NCI-H146 treated with DMSO at 0.1 percent for 48 hours (cell line): ENCODE measurements around the gene PTPN2.

Experiments
- DNase-seq: peaks from one replicate; lab custom pipeline; 2025; ENCODE audit not compliant: unreplicated experiment; lab: John Stamatoyannopoulos, UW

The PTPN2 gene

GRCh38 chr18:12860530-12860929 lies 23.5 kb downstream of the PTPN2 start:
- DNase-seq: no peak

- DNase-seq: no peak
These were observed 25.0 kb downstream of the PTPN2 start for GRCh38 chr18:12858991-12859390.

GRCh38 chr18:12857991-12858544 lies 26.0 kb downstream of the PTPN2 start:
- DNase-seq: no peak

- no peak for DNase-seq
These were observed 26.7 kb downstream of the PTPN2 start for GRCh38 chr18:12857215-12857905.

- no peak for DNase-seq
These were observed 28.1 kb downstream of the PTPN2 start for GRCh38 chr18:12855916-12856315.

GRCh38 chr18:12852566-12853315 lies 31.3 kb downstream of the PTPN2 start:
- DNase-seq: no peak

GRCh38 chr18:12851716-12852115 lies 32.3 kb downstream of the PTPN2 start:
- DNase-seq: no peak

- DNase-seq: no peak
These were observed 34.5 kb downstream of the PTPN2 start for GRCh38 chr18:12849548-12849947.

- DNase-seq: no peak
These were observed 35.6 kb downstream of the PTPN2 start for GRCh38 chr18:12848405-12848804.

GRCh38 chr18:12844391-12844790 lies 39.6 kb downstream of the PTPN2 start:
- no peak for DNase-seq

- DNase-seq: no peak
These were observed 40.4 kb downstream of the PTPN2 start for GRCh38 chr18:12843420-12844350.

GRCh38 chr18:12842459-12843380 lies 41.3 kb downstream of the PTPN2 start:
- DNase-seq: no peak

GRCh38 chr18:12841070-12841469 lies 43.0 kb downstream of the PTPN2 start:
- DNase-seq: no peak

- DNase-seq: no peak
These were observed 43.7 kb downstream of the PTPN2 start for GRCh38 chr18:12840382-12840781.

- DNase-seq: no peak
These were observed 44.4 kb downstream of the PTPN2 start for GRCh38 chr18:12839526-12840196.

- no peak for DNase-seq
These were observed 44.9 kb downstream of the PTPN2 start for GRCh38 chr18:12839057-12839525.

- no peak for DNase-seq
These were observed 45.8 kb downstream of the PTPN2 start for GRCh38 chr18:12838178-12838634.

- no peak for DNase-seq
These were observed 46.3 kb downstream of the PTPN2 start for GRCh38 chr18:12837747-12838146.

- no peak for DNase-seq
These were observed 47.5 kb downstream of the PTPN2 start for GRCh38 chr18:12836551-12836950.
